ENCODE data around the gene KRTAP10-3.
"Not testable (repeated sequence)": the region's sequence is repeated elsewhere in the genome, so short reads cannot be mapped to it uniquely, and the experiment has no call there.

Gene KRTAP10-3

GRCh38 chr21:44574457-44575306 lies 16.1 kb upstream of the KRTAP10-3 start:
- Histone ChIP-seq H3K4me1 (ENCODE audit: control insufficient read depth, insufficient read depth, low read length) (no peaks in the 10 kb centered on the region), H3K9ac (ENCODE audit: low read depth, low read length) (no peak overlapping the region), H3K4me3 (ENCODE audit: low read length) (no peak overlapping the region), H3K4me2 (ENCODE audit: low read length) (no peak overlapping the region), H3K36me3 (ENCODE audit: insufficient read depth, low read length) (no peaks in the 10 kb centered on the region), H3K27me3 (ENCODE audit: control insufficient read depth, insufficient read depth, low read length) (peaks cover 24% of the 10 kb centered on the region), H3K9me3 (replicated peaks; ENCODE audit: low read length) (peaks cover 3% of the 10 kb centered on the region)

- H3K4me1 ChIP-seq (ENCODE audit: control insufficient read depth, insufficient read depth, low read length); H3K4me3 ChIP-seq (ENCODE audit: low read length); H3K9me3 ChIP-seq (replicated peaks; ENCODE audit: low read length); H3K4me2 ChIP-seq (ENCODE audit: low read length); H3K9ac ChIP-seq (ENCODE audit: low read depth, low read length); H3K36me3 ChIP-seq (ENCODE audit: insufficient read depth, low read length): not testable (repeated sequence)
- H3K27me3 ChIP-seq (ENCODE audit: control insufficient read depth, insufficient read depth, low read length), result peaks cover 24% of the 10 kb centered on the region
Observed at GRCh38 chr21:44573630-44574456, 15.2 kb upstream of the KRTAP10-3 start, which contains the start of gene KRTAP10-4. TSS of gene KRTAP10-4 (plus strand) at chr21:44573729. CDS start at chr21:44573759, 30 bp downstream.

DNA sequence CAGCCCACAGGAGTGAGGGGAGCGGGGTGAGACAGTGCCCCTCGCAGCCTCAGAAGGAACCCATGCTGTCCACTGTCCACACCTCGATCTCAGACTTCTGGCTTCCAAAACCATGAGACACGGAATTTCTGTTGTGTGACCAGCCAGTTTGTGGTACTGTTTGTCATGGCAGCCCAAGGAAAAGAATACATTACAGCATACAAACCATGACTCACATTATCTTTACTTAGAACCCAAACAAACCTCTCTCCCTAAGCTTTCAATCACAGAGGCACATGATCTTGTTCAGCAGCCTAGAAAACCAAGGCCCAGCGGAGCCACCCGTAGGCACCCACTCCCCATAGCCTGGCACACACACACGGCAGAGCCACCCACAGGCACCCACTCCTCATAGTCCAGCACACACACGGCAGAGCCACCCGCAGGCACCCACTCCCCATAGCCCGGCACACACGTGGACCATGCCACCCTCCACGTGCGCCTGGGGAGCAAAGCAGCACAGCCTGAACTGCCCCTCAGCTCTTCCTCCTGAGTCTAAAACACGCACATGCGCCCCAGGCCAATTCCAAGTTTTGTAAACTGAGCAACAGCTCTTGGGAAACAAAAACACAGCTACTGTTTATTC lies 14.5 kb upstream of the KRTAP10-3 start:
- Histone ChIP-seq H3K9ac (ENCODE audit: low read depth, low read length) (no peak overlapping the region), H3K4me2 (ENCODE audit: low read length) (no peak overlapping the region), H3K4me1 (ENCODE audit: control insufficient read depth, insufficient read depth, low read length) (no peaks in the 10 kb centered on the region), H3K27me3 (ENCODE audit: control insufficient read depth, insufficient read depth, low read length) (peaks cover 24% of the 10 kb centered on the region), H3K36me3 (ENCODE audit: insufficient read depth, low read length) (no peaks in the 10 kb centered on the region), H3K9me3 (replicated peaks; ENCODE audit: low read length) (peaks cover 3% of the 10 kb centered on the region), H3K4me3 (ENCODE audit: low read length) (no peak overlapping the region)

- Histone ChIP-seq H3K9me3 (replicated peaks; ENCODE audit: low read length) (peaks cover 3% of the 10 kb centered on the region), H3K27me3 (ENCODE audit: control insufficient read depth, insufficient read depth, low read length) (peaks cover 28% of the 10 kb centered on the region), H3K9ac (ENCODE audit: low read depth, low read length) (no peak overlapping the region), H3K36me3 (ENCODE audit: insufficient read depth, low read length) (no peaks in the 10 kb centered on the region), H3K4me3 (ENCODE audit: low read length) (no peak overlapping the region), H3K4me2 (ENCODE audit: low read length) (no peak overlapping the region), H3K4me1 (ENCODE audit: control insufficient read depth, insufficient read depth, low read length) (no peaks in the 10 kb centered on the region)
Observed at GRCh38 chr21:44571844-44572782, 13.5 kb upstream of the KRTAP10-3 start.

GRCh38 chr21:44571296-44571695 lies 12.7 kb upstream of the KRTAP10-3 start:
- Histone ChIP-seq H3K9ac (ENCODE audit: low read depth, low read length) (no peak overlapping the region), H3K4me2 (ENCODE audit: low read length) (no peak overlapping the region)

DNA sequence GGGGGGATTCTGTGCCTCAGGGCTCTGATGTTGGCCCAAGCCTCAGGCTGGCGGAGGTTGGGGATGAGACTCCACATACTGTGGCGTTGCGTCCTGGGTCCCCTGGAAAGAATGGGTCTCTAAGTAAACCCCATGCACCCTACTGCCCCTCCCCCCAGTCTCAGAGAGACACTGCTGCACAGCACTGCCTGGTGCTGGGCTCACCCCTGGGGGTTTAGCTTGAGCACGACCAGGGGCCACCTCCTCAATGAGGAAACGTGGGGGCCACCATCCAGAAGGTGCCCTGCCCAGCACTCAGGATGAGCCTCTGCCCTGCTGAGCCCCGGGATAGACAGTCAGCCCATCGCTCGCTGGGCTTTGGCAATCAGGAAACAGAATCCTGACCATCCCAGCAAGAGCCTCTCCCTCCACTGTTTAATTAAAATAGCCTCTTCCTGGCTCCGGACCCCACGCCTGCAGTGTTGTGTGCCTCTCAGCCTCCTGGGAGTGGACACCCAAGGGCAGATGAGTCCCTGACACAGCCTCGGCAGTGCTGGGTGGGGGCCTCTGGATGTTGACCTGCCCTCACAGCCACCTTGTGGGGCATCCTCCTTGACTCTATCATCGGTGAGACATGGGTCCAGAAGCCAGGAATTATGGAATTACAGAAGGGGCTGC lies 11.4 kb upstream of the KRTAP10-3 start:
- peaks cover 3% of the 10 kb centered on the region for H3K9me3 ChIP-seq (replicated peaks; ENCODE audit: low read length)
- no peak overlapping the region for H3K4me3 ChIP-seq (ENCODE audit: low read length)
- H3K36me3 ChIP-seq (ENCODE audit: insufficient read depth, low read length), result no peaks in the 10 kb centered on the region
- H3K4me1 ChIP-seq (ENCODE audit: control insufficient read depth, insufficient read depth, low read length), result no peaks in the 10 kb centered on the region
- peaks cover 25% of the 10 kb centered on the region for H3K27me3 ChIP-seq (ENCODE audit: control insufficient read depth, insufficient read depth, low read length)
- no peak overlapping the region for H3K4me2 ChIP-seq (ENCODE audit: low read length)
- no peak overlapping the region for H3K9ac ChIP-seq (ENCODE audit: low read depth, low read length)

More at GRCh38 chr21:44571296-44571695, 12.7 kb upstream of the KRTAP10-3 start:
- H3K27me3 ChIP-seq (ENCODE audit: control insufficient read depth, insufficient read depth, low read length), result peaks cover 28% of the 10 kb centered on the region
- H3K4me1 ChIP-seq (ENCODE audit: control insufficient read depth, insufficient read depth, low read length), result no peaks in the 10 kb centered on the region
- H3K9me3 ChIP-seq (replicated peaks; ENCODE audit: low read length), result peaks cover 3% of the 10 kb centered on the region
- no peak overlapping the region for H3K4me3 ChIP-seq (ENCODE audit: low read length)
- no peaks in the 10 kb centered on the region for H3K36me3 ChIP-seq (ENCODE audit: insufficient read depth, low read length)

GRCh38 chr21:44568667-44569556 lies 10.3 kb upstream of the KRTAP10-3 start:
- no peak overlapping the region for H3K4me3 ChIP-seq (ENCODE audit: low read length)
- no peaks in the 10 kb centered on the region for H3K36me3 ChIP-seq (ENCODE audit: insufficient read depth, low read length)
- no peak overlapping the region for H3K4me2 ChIP-seq (ENCODE audit: low read length)
- peaks cover 24% of the 10 kb centered on the region for H3K27me3 ChIP-seq (ENCODE audit: control insufficient read depth, insufficient read depth, low read length)
- no peaks in the 10 kb centered on the region for H3K4me1 ChIP-seq (ENCODE audit: control insufficient read depth, insufficient read depth, low read length)
- no peak overlapping the region for H3K9ac ChIP-seq (ENCODE audit: low read depth, low read length)
- H3K9me3 ChIP-seq (replicated peaks; ENCODE audit: low read length), result peaks cover 3% of the 10 kb centered on the region

DNA sequence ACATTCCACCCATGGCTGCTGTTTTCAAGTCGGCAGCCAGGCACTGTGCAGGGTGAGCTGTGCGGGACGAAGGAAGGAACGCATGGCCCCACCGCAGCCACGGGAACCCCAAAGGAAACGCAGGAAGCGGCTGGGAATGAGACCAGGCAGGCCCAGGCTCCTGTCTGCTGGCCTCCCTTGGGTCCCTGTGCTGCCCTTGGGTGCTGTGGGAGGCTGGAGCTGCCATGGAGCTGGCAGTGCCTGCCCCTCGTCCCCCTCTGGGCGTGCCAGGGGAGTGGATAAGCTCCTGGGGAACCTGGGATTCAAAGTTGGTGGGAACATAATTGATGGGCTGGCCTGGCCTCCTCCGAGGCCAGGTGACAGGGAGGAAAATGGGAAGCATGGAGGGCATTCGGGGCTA lies 9.7 kb upstream of the KRTAP10-3 start:
- H3K27me3 ChIP-seq (ENCODE audit: control insufficient read depth, insufficient read depth, low read length), result peaks cover 25% of the 10 kb centered on the region
- H3K4me2 ChIP-seq (ENCODE audit: low read length), result no peak overlapping the region
- H3K9ac ChIP-seq (ENCODE audit: low read depth, low read length), result no peak overlapping the region
- no peak overlapping the region for H3K4me3 ChIP-seq (ENCODE audit: low read length)
- H3K36me3 ChIP-seq (ENCODE audit: insufficient read depth, low read length), result no peaks in the 10 kb centered on the region
- peaks cover 3% of the 10 kb centered on the region for H3K9me3 ChIP-seq (replicated peaks; ENCODE audit: low read length)
- H3K4me1 ChIP-seq (ENCODE audit: control insufficient read depth, insufficient read depth, low read length), result no peaks in the 10 kb centered on the region

GRCh38 chr21:44567481-44568171 lies 9.0 kb upstream of the KRTAP10-3 start:
- peaks cover 3% of the 10 kb centered on the region for H3K9me3 ChIP-seq (replicated peaks; ENCODE audit: low read length)
- no peak overlapping the region for H3K4me3 ChIP-seq (ENCODE audit: low read length)
- peaks cover 19% of the 10 kb centered on the region for H3K27me3 ChIP-seq (ENCODE audit: control insufficient read depth, insufficient read depth, low read length)
- H3K36me3 ChIP-seq (ENCODE audit: insufficient read depth, low read length), result no peaks in the 10 kb centered on the region
- no peaks in the 10 kb centered on the region for H3K4me1 ChIP-seq (ENCODE audit: control insufficient read depth, insufficient read depth, low read length)
- no peak overlapping the region for H3K9ac ChIP-seq (ENCODE audit: low read depth, low read length)
- H3K4me2 ChIP-seq (ENCODE audit: low read length), result no peak overlapping the region

All from skeletal muscle satellite cell (primary cell).